Liver (tissue), 3 donors: ENCODE data around the gene ETFDH.

Experiments used
- ATF3 ChIP-seq: IDR thresholded peaks from 2 replicates; pipeline ENCODE4 v1.6.1; 2016; ENCODE audit warnings: antibody characterized with exemption
- CTCF ChIP-seq: fragments of 150-350 bp; IDR thresholded peaks from 2 replicates; pipeline ENCODE4 v1.5.1; 2017; ENCODE audit warnings: improper control_type of control experiment, low read depth, low read length; ENCODE audit not compliant: missing input control
- GABPA ChIP-seq, 2 donors: IDR thresholded peaks in 1 of 2; conservative IDR thresholded peaks in 1 of 2; 2 replicates each; pipeline ENCODE4 v1.6.1; 2016; ENCODE audit warnings: antibody characterized with exemption in 2 of 2, mild to moderate bottlenecking in 1 of 2, moderate library complexity in 1 of 2
- JUND ChIP-seq, 2 donors: IDR thresholded peaks; 2 replicates each; pipeline ENCODE4 v1.6.1; 2016; ENCODE audit warnings: antibody characterized with exemption in 2 of 2
- MAX ChIP-seq: IDR thresholded peaks from 2 replicates; pipeline ENCODE4 v1.6.1; 2016; ENCODE audit warnings: antibody characterized with exemption
- REST ChIP-seq: IDR thresholded peaks from 2 replicates; pipeline ENCODE4 v1.6.1; 2016; ENCODE audit warnings: antibody characterized with exemption, mild to moderate bottlenecking
- TAF1 ChIP-seq: conservative IDR thresholded peaks from 2 replicates; pipeline ENCODE4 v1.6.1; 2016; ENCODE audit warnings: antibody characterized with exemption, mild to moderate bottlenecking
- donor health status: healthy.
- donor health status: healthy.

GRCh38 chr4:158754385-158755180 is 82.5 kb downstream of the ETFDH start:
- TF ChIP-seq CTCF = no peak
- TF ChIP-seq JUND (IDR thresholded peaks at IDR 0.05) = no peak
- no peak for TF ChIP-seq TAF1
- TF ChIP-seq GABPA (IDR thresholded peaks at IDR 0.05 in 1 of 2, conservative IDR thresholded peaks at IDR 0.05 in 1 of 2) = no peak
- TF ChIP-seq MAX = no peak
- no peak for TF ChIP-seq REST
- TF ChIP-seq ATF3 = no peak
